GM10847 (cell line): ENCODE results near the gene CCDC191.

Experiments used
- POLR2A ChIP-seq: IDR thresholded peaks from 2 replicates; pipeline ENCODE4 v1.6.1; 2011; ENCODE audit not compliant: insufficient read length; ENCODE audit errors: extremely low read depth

Gene CCDC191

DNA sequence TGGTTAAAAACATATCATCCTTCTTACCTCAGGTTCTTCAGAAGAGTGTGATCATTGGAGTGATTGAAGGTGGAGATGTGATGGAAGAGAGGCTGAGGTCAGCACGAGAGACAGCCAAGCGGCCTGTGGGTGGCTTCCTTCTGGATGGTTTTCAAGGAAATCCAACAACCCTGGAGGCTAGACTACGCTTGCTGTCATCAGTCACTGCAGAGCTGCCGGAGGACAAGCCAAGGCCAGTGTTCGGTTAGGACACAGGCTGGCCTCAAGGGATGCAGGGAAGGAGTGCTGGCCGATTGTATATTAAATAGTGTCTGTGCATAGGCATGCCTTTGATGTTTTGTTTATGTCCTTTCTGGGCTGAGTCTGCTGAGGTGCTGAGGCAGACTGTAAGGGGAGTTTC lies 20.4 kb upstream of the CCDC191 start:
- no peak for TF ChIP-seq POLR2A

- no peak for TF ChIP-seq POLR2A
Observed at GRCh38 chr3:114071786-114072185, 15.5 kb upstream of the CCDC191 start.

- TF ChIP-seq POLR2A = no peak
Observed at GRCh38 chr3:114068336-114068735, 12.0 kb upstream of the CCDC191 start.

GRCh38 chr3:114067804-114068203 lies 11.5 kb upstream of the CCDC191 start:
- no peak for TF ChIP-seq POLR2A

DNA sequence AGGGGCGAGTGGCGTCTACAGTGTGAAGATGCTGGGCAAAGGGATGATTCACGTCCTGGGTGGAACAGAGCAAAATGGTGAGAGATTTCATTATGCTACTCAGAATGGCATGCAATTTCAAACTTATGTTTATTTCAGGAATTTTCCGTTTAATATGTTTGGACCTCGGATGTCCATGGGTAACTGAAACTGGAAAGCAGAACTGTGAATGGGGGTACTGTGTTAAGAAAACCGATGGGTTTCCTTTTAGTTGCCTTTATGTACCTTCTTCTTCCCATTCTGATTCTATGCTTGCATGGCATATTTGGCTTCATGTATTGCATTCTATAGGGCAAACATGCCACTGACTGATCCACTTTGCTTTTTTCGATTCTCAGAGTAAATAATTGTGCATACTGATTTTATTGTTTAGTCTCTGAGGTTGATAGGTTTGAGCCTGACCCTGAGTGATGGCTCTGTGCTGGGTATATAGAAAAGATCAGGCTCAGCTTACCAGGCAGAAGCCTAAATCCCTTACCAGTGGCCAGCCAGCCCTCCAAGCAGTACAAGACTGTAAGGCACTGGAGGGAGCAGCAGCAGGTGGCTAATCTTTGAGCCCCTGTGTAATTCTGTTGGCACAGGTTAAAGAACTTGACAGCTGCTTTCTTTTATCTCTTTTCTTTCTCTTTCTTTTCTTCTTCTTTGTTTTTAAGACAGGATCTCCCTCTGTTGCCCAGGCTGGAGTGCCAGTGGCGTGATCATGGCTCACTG lies 4.8 kb upstream of the CCDC191 start:
- TF ChIP-seq POLR2A = no peak

DNA sequence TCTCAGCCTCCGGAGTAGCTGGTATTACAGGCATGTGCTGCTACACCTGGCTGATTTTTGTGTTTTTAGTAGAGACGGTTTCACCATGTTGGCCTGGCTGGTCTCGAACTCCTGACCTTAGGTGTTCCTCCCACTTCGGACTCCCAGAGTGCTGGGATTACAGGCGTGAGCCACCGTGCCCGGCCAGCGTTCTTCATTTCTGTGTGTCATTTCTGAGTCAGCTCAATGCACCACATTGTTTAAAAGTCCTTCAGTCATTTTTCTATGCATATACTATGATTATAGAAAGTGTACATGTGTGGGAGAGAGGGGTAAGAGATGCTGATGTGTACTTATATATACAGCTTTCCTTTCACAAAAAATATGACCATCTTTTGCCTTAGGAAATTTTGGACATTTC lies 2.3 kb upstream of the CCDC191 start:
- no peak for TF ChIP-seq POLR2A

- no peak for TF ChIP-seq POLR2A
Observed at GRCh38 chr3:114057011-114057347, 653 bp upstream of the CCDC191 start.

- TF ChIP-seq POLR2A = no peak
Observed at GRCh38 chr3:114052216-114052615, 4.1 kb downstream of the CCDC191 start.

GRCh38 chr3:114043205-114043604 lies 13.1 kb downstream of the CCDC191 start:
- TF ChIP-seq POLR2A = no peak

- no peak for TF ChIP-seq POLR2A
Observed at GRCh38 chr3:114035896-114036295, 20.4 kb downstream of the CCDC191 start.

DNA sequence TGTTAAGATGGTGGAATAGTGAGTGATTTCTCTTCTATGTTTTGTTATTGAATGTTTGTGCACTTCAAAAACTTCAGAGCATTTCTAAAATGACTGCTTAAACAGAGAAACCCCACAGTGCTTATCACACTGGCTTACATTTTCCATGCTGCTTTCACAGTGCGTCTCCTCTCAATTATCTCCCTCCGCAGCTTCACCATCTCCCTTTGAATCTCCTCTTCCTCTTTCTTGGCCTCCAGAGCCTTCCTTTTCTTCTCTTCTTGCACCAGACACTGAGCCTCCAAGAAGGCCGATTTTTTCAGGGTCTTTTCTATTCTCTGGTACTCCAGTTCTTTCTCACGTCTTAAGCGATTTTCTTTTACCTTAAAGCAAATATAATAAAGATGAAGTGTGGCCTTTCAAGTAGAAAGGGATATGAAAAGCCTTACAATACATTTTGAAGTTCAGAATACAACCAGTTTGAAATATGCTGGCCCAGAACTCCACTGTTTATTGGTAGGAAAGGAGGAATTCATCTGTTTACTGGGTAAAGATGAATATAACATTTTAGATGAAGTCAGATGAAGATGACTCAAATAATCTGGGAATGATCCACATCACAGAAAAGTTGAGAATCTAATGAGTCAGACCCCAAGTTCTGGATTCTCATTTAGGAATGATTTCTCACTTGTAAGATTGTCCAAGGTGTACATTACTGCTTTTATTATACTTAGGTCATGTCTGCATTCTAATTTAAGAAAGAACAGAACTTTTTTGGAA lies 21.4 kb downstream of the CCDC191 start:
- TF ChIP-seq POLR2A = no peak

DNA sequence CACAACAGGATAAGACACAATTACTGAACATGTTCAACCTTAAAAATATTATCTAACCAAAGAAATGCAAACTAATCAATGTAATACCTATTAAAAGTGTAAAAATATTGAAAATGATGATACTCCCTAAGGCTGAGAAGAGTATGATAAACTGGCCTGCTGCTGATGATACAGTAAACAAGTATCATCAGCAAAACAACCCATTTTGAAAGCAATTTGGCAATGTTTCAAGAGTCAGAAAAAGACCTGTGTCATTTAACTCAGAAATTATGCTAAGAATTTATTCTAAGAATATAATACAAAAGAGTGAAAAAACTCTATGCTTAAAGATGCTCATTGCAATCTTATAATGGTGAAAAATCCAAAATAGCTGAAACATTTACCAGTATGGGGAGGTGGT lies 22.1 kb downstream of the CCDC191 start:
- no peak for TF ChIP-seq POLR2A

- no peak for TF ChIP-seq POLR2A
Observed at GRCh38 chr3:114033721-114034120, 22.6 kb downstream of the CCDC191 start.

DNA sequence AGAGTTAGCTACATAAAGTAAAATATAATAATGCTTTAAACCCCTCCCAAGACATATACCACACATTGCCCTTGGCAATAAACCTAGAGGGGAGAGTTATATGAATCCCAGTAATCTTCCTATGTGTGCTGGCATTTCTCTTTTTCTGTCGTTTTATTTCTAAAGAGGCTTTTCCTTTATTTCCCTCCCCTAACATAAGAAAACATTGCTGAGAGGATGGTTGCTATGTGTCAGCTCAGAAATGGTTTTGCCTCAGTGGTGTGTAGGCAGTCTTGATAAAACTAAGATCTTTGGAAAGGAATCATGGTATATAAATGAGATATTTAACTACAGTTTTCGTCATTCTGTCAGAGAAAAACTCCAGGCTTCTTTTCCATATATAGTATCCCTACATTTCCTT lies 30.0 kb downstream of the CCDC191 start:
- no peak for TF ChIP-seq POLR2A

DNA sequence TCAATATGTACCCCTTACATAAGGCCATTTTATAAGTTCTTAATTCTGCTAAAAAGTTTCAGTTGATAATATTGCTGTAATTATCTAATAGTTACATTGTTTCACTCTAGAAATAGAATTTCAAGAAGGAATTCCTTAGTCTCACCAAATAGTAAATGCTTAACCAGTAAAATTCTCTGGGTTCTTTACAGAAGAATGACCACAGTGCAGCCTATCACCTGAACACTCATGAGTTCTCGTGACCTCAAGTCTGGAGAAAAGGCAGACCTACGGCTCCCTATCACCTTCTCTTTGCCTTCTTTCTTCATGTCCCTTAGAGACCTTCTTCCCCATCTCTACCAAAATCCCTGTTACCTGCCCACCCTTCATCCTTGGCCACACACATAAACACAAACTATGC lies 30.9 kb downstream of the CCDC191 start:
- TF ChIP-seq POLR2A = no peak

DNA sequence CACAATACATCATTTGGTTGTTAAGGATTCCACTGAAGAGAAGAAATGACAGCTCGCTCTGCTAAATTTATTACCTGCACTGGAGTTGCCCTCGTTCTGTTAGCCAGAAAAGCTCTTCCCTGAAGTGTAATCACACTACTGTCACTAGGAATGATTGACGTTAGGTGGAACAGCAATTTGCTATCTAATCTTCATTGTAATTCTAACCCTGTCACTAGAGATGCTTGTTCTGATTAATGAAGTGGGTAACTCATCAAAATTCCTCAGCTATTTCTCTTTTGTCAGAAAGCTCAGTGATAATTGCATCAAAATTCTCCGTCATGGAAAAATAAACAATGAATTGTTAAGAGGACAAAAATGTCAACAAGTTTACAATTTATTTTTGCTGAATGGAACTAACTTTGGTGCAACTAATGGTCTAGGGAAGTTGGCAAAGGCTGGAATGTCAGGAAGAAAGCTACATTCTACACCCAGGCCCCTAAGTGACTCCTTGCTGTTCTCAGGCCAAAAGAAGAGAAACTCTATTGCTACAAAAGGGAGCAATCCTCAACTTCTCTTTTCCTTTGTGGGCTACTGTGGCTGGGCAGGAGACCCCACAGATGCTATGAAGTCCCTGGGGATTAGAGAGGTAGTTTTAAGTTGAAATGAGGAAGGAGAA lies 34.1 kb downstream of the CCDC191 start:
- TF ChIP-seq POLR2A = no peak
